Gastroesophageal sphincter (tissue), 4 donors: Measurements from ENCODE around the gene LRRC1. TPM values are rescaled to one million over a fixed set of nuclear protein-coding genes. Genes with fewer than 3 reads are reported as not detected.

Source experiments
- ATAC-seq: fragments of 150-250 bp; one replicate; pipeline ENCODE4 v1.9.1; 2016; ENCODE audit warnings: mild to moderate bottlenecking, moderate library complexity
- H3K27ac ChIP-seq, 4 donors: fragments of 200-600 bp; sonication (generic) in 3 of 4; 1 replicate in 3 of 4; 2 replicates in 1 of 4; pipeline ENCODE4 v1.5.1; 2016 to 2019
- H3K27me3 ChIP-seq: fragments of 200-600 bp; sonication (generic); one replicate; pipeline ENCODE4 v1.5.1; 2019
- H3K36me3 ChIP-seq, 2 donors: fragments of 200-600 bp; sonication (generic); one replicate each; pipeline ENCODE4 v1.5.1; 2019; ENCODE audit warnings: control low read depth in 1 of 2
- H3K4me1 ChIP-seq, 3 donors: fragments of 200-600 bp; sonication (generic); 1 replicate in 2 of 3; 2 replicates in 1 of 3; pipeline ENCODE4 v1.5.1; 2016 to 2019; ENCODE audit warnings: control low read depth in 2 of 3
- H3K4me3 ChIP-seq, 2 donors: fragments of 200-600 bp; sonication (generic); one replicate each; pipeline ENCODE4 v1.5.1; 2019; ENCODE audit warnings: mild to moderate bottlenecking in 1 of 2, moderate library complexity in 1 of 2
- H3K9me3 ChIP-seq, 3 donors: fragments of 200-600 bp; sonication (generic); one replicate each; pipeline ENCODE4 v1.5.1; 2017 to 2019; ENCODE audit warnings: control low read depth in 2 of 3
- CTCF ChIP-seq, 4 experiments: fragments of 200-600 bp in 2 of 4; fragments of 450-650 bp in 2 of 4; sonication (generic) in 1 of 4; IDR thresholded peaks; one replicate each; pipeline ENCODE4 v1.5.1; 2017 to 2019; ENCODE audit warnings: antibody characterized with exemption in 4 of 4, mild to moderate bottlenecking in 2 of 4, moderate library complexity in 2 of 4
- EP300 ChIP-seq: sonication (generic); formaldehyde crosslinking; IDR thresholded peaks from one replicate; pipeline ENCODE4 v1.6.1; 2017; ENCODE audit warnings: antibody characterized with exemption, mild to moderate bottlenecking
- POLR2A ChIP-seq, 2 donors: fragments of 450-650 bp; IDR thresholded peaks; one replicate each; pipeline ENCODE4 v1.6.1; 2017; ENCODE audit warnings: antibody characterized with exemption in 2 of 2, mild to moderate bottlenecking in 2 of 2, moderate library complexity in 1 of 2
- POLR2AphosphoS5 ChIP-seq: sonication (generic); formaldehyde crosslinking; IDR thresholded peaks from one replicate; pipeline ENCODE4 v1.6.1; 2017; ENCODE audit warnings: antibody characterized with exemption
- WGBS, 2 donors: methylation state at CpG; one replicate each; pipeline ENCODE4 v1.1.5; 2018; ENCODE audit warnings: low coverage in 1 of 2; 5-methylcytosine and 5-hydroxymethylcytosine counted together
- total RNA-seq, 4 donors: library from RNA; depleted of rRNA; stranded (reverse); fragments of >200 nt; gene quantifications; one replicate each; pipeline ENCODE4 v1.1.0, GENCODE V29; 2016

LRRC1 gene
- total RNA-seq, 4 donors from 2014 or later: 12.4 to 28.3 (median 15.5) TPM

- Histone ChIP-seq H3K9me3 (no peaks in the 10 kb centered on the region), H3K36me3 (no peaks in the 10 kb centered on the region), H3K27me3 (no peaks in the 10 kb centered on the region), H3K4me1 (peaks cover 0 to 36% (median 0%) of the 10 kb centered on the region in 3 donors), H3K4me3 (no peak overlapping the region), H3K27ac (no peak overlapping the region)
- no peak for TF ChIP-seq POLR2AphosphoS5
- no peak for TF ChIP-seq CTCF (IDR thresholded peaks at IDR 0.05)
- TF ChIP-seq EP300: no peak
- no peak for TF ChIP-seq POLR2A (IDR thresholded peaks at IDR 0.05)
- WGBS, 2 donors: 92% methylated on average over 2 of the region's 3 CpGs; no CpG with 5 or more reads in 1 of the 2 donors
- ATAC-seq: no peak
These were observed 14.9 kb downstream of the LRRC1 start for GRCh38 chr6:53809691-53810090.

- Histone ChIP-seq H3K4me3 (no peak overlapping the region), H3K36me3 (no peaks in the 10 kb centered on the region), H3K9me3 (no peaks in the 10 kb centered on the region), H3K27me3 (no peaks in the 10 kb centered on the region), H3K4me1 (peaks cover 0 to 44% (median 0%) of the 10 kb centered on the region in 3 donors), H3K27ac (peak overlapping the region in 1 of 4 donors; percentile 9)
- TF ChIP-seq CTCF (IDR thresholded peaks at IDR 0.05): no peak
- no peak for TF ChIP-seq POLR2A (IDR thresholded peaks at IDR 0.05)
- no peak for TF ChIP-seq POLR2AphosphoS5
- no peak for TF ChIP-seq EP300
- no peak for ATAC-seq
- WGBS, 2 donors: 40 to 55% methylated on average over 2 to 4 of the region's 4 CpGs
These were observed 16.3 kb downstream of the LRRC1 start for GRCh38 chr6:53811082-53811481.

GRCh38 chr6:53811746-53812145 lies 16.9 kb downstream of the LRRC1 start:
- WGBS, 2 donors: 53 to 92% methylated on average over 2 to 3 of the region's 5 CpGs
- no peak for TF ChIP-seq POLR2AphosphoS5
- TF ChIP-seq EP300: no peak
- no peak for TF ChIP-seq POLR2A (IDR thresholded peaks at IDR 0.05)
- TF ChIP-seq CTCF (IDR thresholded peaks at IDR 0.05): no peak
- Histone ChIP-seq H3K27ac (no peak overlapping the region), H3K9me3 (no peaks in the 10 kb centered on the region), H3K27me3 (no peaks in the 10 kb centered on the region), H3K36me3 (no peaks in the 10 kb centered on the region), H3K4me1 (peaks cover 0 to 51% (median 0%) of the 10 kb centered on the region in 3 donors), H3K4me3 (no peak overlapping the region)
- ATAC-seq: no peak

- Histone ChIP-seq H3K4me3 (no peak overlapping the region), H3K36me3 (no peaks in the 10 kb centered on the region), H3K27ac (no peak overlapping the region), H3K4me1 (peaks cover 0 to 64% (median 0%) of the 10 kb centered on the region in 3 donors), H3K27me3 (no peaks in the 10 kb centered on the region), H3K9me3 (no peaks in the 10 kb centered on the region)
- no peak for ATAC-seq
- no peak for TF ChIP-seq CTCF (IDR thresholded peaks at IDR 0.05)
- TF ChIP-seq EP300: no peak
- no peak for TF ChIP-seq POLR2AphosphoS5
- TF ChIP-seq POLR2A (IDR thresholded peaks at IDR 0.05): no peak
- WGBS, 2 donors: 88 to 100% methylated on average over 1 of the region's 1 CpG
These were observed 18.3 kb downstream of the LRRC1 start for GRCh38 chr6:53813096-53813495.

GRCh38 chr6:53813801-53814200 lies 19.0 kb downstream of the LRRC1 start:
- WGBS, 2 donors: 60 to 81% methylated on average over 1 of the region's 1 CpG
- Histone ChIP-seq H3K36me3 (no peaks in the 10 kb centered on the region), H3K4me3 (no peak overlapping the region), H3K27me3 (no peaks in the 10 kb centered on the region), H3K9me3 (no peaks in the 10 kb centered on the region), H3K27ac (no peak overlapping the region), H3K4me1 (peaks cover 0 to 71% (median 0%) of the 10 kb centered on the region in 3 donors)
- TF ChIP-seq POLR2A (IDR thresholded peaks at IDR 0.05): no peak
- no peak for TF ChIP-seq EP300
- TF ChIP-seq POLR2AphosphoS5: no peak
- no peak for TF ChIP-seq CTCF (IDR thresholded peaks at IDR 0.05)
- no peak for ATAC-seq
